GM23338 (cell line): ENCODE measurements around the gene ITPR2. TPM values are rescaled to one million over a fixed set of nuclear protein-coding genes. Genes with fewer than 3 reads are reported as not detected.

Source experiments
- ATAC-seq: fragments of 200-7000 bp; cut with Tn5 transposase; 3 replicates; pipeline ENCODE4 v1.9.1; 2020
- DNase-seq: peaks from one replicate; pipeline ENCODE4 v3.0.0-alpha.2; 2015; ENCODE audit warnings: low spot score
- H2AFZ ChIP-seq: fragments of 200-600 bp; sonication (generic); 2 replicates; pipeline ENCODE4 v1.8.0; 2016; ENCODE audit warnings: antibody characterized with exemption, mild to moderate bottlenecking, moderate library complexity
- H3F3A ChIP-seq: fragments of 200-600 bp; sonication (generic); replicated peaks from 2 replicates; pipeline ENCODE4 v1.8.0; 2017; ENCODE audit warnings: antibody characterized with exemption, mixed run types, low read depth
- H3K27ac ChIP-seq: fragments of 200-600 bp; sonication (generic); 2 replicates; pipeline ENCODE4 v1.6.1; 2016; ENCODE audit warnings: low read depth
- H3K27me3 ChIP-seq: fragments of 200-600 bp; sonication (generic); 2 replicates; pipeline ENCODE4 v1.8.0; 2016; ENCODE audit warnings: mild to moderate bottlenecking, mixed run types, moderate library complexity; ENCODE audit not compliant: insufficient read depth
- H3K36me3 ChIP-seq: fragments of 200-600 bp; sonication (generic); 2 replicates; pipeline ENCODE4 v1.8.0; 2016; ENCODE audit warnings: mild to moderate bottlenecking; ENCODE audit not compliant: insufficient read depth
- H3K4me1 ChIP-seq: fragments of 200-600 bp; sonication (generic); 2 replicates; pipeline ENCODE4 v1.8.0; 2016; ENCODE audit warnings: mild to moderate bottlenecking, moderate library complexity; ENCODE audit not compliant: insufficient read depth
- H3K4me2 ChIP-seq: fragments of 200-600 bp; sonication (generic); 2 replicates; pipeline ENCODE4 v1.7.1; 2017; ENCODE audit warnings: mixed run types
- H3K4me3 ChIP-seq: fragments of 200-600 bp; sonication (generic); 2 replicates; pipeline ENCODE4 v1.6.1; 2016; ENCODE audit warnings: mixed run types
- H3K79me2 ChIP-seq: fragments of 200-600 bp; sonication (generic); replicated peaks from 2 replicates; pipeline ENCODE4 v1.8.0; 2017; ENCODE audit warnings: mild to moderate bottlenecking; ENCODE audit not compliant: insufficient read depth
- H3K9me2 ChIP-seq: fragments of 200-600 bp; sonication (generic); 2 replicates; pipeline ENCODE4 v1.8.0; 2017; ENCODE audit not compliant: insufficient read depth
- H4K20me1 ChIP-seq: fragments of 200-600 bp; sonication (generic); replicated peaks from 2 replicates; pipeline ENCODE4 v1.8.0; 2017; ENCODE audit warnings: mild to moderate bottlenecking; ENCODE audit not compliant: insufficient read depth
- H3K27ac Mint-ChIP-seq: 2 replicates; pipeline ENCODE4 v1.8.0; 2020; ENCODE audit warnings: inconsistent platforms, mild to moderate bottlenecking, moderate library complexity, mixed read lengths
- H3K27me3 Mint-ChIP-seq: 3 replicates; pipeline ENCODE4 v1.8.0; 2022; ENCODE audit warnings: low read depth, mild to moderate bottlenecking, moderate library complexity, mixed read lengths, inconsistent platforms; ENCODE audit not compliant: insufficient read depth, poor library complexity
- H3K36me3 Mint-ChIP-seq: 3 replicates; pipeline ENCODE4 v1.8.0; 2021; ENCODE audit warnings: low read depth, mild to moderate bottlenecking, inconsistent platforms, moderate library complexity, mixed read lengths
- H3K4me1 Mint-ChIP-seq: 3 replicates; pipeline ENCODE4 v1.8.0; 2020; ENCODE audit warnings: mild to moderate bottlenecking, inconsistent platforms, mixed read lengths
- H3K4me3 Mint-ChIP-seq: 3 replicates; pipeline ENCODE4 v1.8.0; 2021; ENCODE audit warnings: moderate library complexity, mild to moderate bottlenecking, inconsistent platforms, mixed read lengths
- H3K9me3 Mint-ChIP-seq: 3 replicates; pipeline ENCODE4 v1.8.0; 2020; ENCODE audit warnings: moderate library complexity, mild to moderate bottlenecking, inconsistent platforms, mixed read lengths
- ETS1 ChIP-seq: IDR thresholded peaks from 2 replicates; pipeline ENCODE4 v1.6.1; 2016; ENCODE audit warnings: antibody characterized with exemption
- EZH2 ChIP-seq: fragments of 200-600 bp; sonication (generic); IDR thresholded peaks from one replicate; pipeline ENCODE4 v1.8.0; 2017; ENCODE audit warnings: antibody characterized with exemption, mild to moderate bottlenecking, low read depth; ENCODE audit not compliant: unreplicated experiment
- JUNB ChIP-seq: IDR thresholded peaks from one replicate; pipeline ENCODE4 v1.6.1; 2016; ENCODE audit warnings: antibody characterized with exemption; ENCODE audit not compliant: unreplicated experiment
- NANOG ChIP-seq: IDR thresholded peaks from 2 replicates; pipeline ENCODE4 v1.6.1; 2016; ENCODE audit warnings: antibody characterized with exemption, borderline replicate concordance
- POLR2AphosphoS5 ChIP-seq: IDR thresholded peaks from 2 replicates; pipeline ENCODE4 v1.6.1; 2016; ENCODE audit warnings: antibody characterized with exemption, low read depth
- REST ChIP-seq: IDR thresholded peaks from one replicate; pipeline ENCODE4 v1.6.1; 2018; ENCODE audit warnings: antibody characterized with exemption; ENCODE audit not compliant: unreplicated experiment
- ZNF114 ChIP-seq: fragments of 250-450 bp; sonication (Bioruptor Pico); IDR thresholded peaks from 2 replicates; pipeline ENCODE4 v1.5.0; 2020; ENCODE audit warnings: mild to moderate bottlenecking, moderate library complexity
- ZNF331 ChIP-seq: fragments of 250-450 bp; sonication (Bioruptor Pico); IDR thresholded peaks from 2 replicates; pipeline ENCODE4 v1.5.0; 2020; ENCODE audit warnings: low read depth, mild to moderate bottlenecking, moderate library complexity
- polyA plus RNA-seq: library from polyadenylated mRNA; unstranded; fragments of >200 nt; fragmentation: Nextera tagmentation; extraction: Ambion mirVana; gene quantifications from 2 replicates; pipeline ENCODE4 v1.2.1, GENCODE V29; 2016
- total RNA-seq: library from RNA; depleted of rRNA; stranded (reverse); fragments of >200 nt; shearing (Covaris generic); gene quantifications from 2 replicates; pipeline ENCODE4 v1.2.3, GENCODE V29; 2014
- TF ChIP-seq, protein P1 (sequence below): fragments of 250-450 bp; sonication (Bioruptor Pico); IDR thresholded peaks from 2 replicates; pipeline ENCODE4 v1.5.0; 2020; ENCODE audit warnings: mild to moderate bottlenecking, moderate library complexity
- TF ChIP-seq, protein P2 (sequence below), 2 experiments: fragments of 200-600 bp in 1 of 2; sonication (generic) in 1 of 2; conservative IDR thresholded peaks; 2 replicates each; pipeline versions ENCODE4 v1.5.1 to v1.6.1; 2016 to 2017; ENCODE audit warnings: antibody characterized with exemption in 2 of 2, low read depth in 2 of 2, mild to moderate bottlenecking in 2 of 2, moderate library complexity in 1 of 2

The ITPR2 gene
- total and polyA plus RNA-seq, 2 experiments from 2014 or later, result 44.5 to 65.2 TPM

- Histone ChIP-seq H3K4me1 (no peaks in the 10 kb centered on the region), H3K27me3 (no peaks in the 10 kb centered on the region), H3K4me2 (no peak overlapping the region), H3K79me2 (no peaks in the 10 kb centered on the region), H3F3A (no peaks in the 10 kb centered on the region), H3K9me2 (no peaks in the 10 kb centered on the region), H4K20me1 (no peaks in the 10 kb centered on the region), H3K27ac (no peak overlapping the region), H3K4me3 (no peak overlapping the region), H2AFZ (no peak overlapping the region), H3K36me3 (no peaks in the 10 kb centered on the region)
- Mint-ChIP-seq H3K36me3 (peaks cover 3% of the 10 kb centered on the region; the same call in 1 of the 3 replicates), H3K9me3 (0 out of 3 replicates have a peak, but pooled peaks cover 4% of the 10 kb centered on the region), H3K27me3 (no peaks in the 10 kb centered on the region), H3K4me1 (peaks cover 1% of the 10 kb centered on the region; the same call in 1 of the 3 replicates), H3K27ac (no peak overlapping the region), H3K4me3 (no peak overlapping the region)
- ATAC-seq, result no peak
- DNase-seq, result no peak
- TF ChIP-seq NANOG, result no peak
- no peak for TF ChIP-seq JUNB
- no peak for TF ChIP-seq REST
- no peak for TF ChIP-seq ETS1
- no peak for TF ChIP-seq EZH2
- no peak for TF ChIP-seq ZNF331
- no peak for TF ChIP-seq ZNF114 (CRISPR knock-in tag)
- no peak for TF ChIP-seq POLR2AphosphoS5
- TF ChIP-seq, protein P1, sequence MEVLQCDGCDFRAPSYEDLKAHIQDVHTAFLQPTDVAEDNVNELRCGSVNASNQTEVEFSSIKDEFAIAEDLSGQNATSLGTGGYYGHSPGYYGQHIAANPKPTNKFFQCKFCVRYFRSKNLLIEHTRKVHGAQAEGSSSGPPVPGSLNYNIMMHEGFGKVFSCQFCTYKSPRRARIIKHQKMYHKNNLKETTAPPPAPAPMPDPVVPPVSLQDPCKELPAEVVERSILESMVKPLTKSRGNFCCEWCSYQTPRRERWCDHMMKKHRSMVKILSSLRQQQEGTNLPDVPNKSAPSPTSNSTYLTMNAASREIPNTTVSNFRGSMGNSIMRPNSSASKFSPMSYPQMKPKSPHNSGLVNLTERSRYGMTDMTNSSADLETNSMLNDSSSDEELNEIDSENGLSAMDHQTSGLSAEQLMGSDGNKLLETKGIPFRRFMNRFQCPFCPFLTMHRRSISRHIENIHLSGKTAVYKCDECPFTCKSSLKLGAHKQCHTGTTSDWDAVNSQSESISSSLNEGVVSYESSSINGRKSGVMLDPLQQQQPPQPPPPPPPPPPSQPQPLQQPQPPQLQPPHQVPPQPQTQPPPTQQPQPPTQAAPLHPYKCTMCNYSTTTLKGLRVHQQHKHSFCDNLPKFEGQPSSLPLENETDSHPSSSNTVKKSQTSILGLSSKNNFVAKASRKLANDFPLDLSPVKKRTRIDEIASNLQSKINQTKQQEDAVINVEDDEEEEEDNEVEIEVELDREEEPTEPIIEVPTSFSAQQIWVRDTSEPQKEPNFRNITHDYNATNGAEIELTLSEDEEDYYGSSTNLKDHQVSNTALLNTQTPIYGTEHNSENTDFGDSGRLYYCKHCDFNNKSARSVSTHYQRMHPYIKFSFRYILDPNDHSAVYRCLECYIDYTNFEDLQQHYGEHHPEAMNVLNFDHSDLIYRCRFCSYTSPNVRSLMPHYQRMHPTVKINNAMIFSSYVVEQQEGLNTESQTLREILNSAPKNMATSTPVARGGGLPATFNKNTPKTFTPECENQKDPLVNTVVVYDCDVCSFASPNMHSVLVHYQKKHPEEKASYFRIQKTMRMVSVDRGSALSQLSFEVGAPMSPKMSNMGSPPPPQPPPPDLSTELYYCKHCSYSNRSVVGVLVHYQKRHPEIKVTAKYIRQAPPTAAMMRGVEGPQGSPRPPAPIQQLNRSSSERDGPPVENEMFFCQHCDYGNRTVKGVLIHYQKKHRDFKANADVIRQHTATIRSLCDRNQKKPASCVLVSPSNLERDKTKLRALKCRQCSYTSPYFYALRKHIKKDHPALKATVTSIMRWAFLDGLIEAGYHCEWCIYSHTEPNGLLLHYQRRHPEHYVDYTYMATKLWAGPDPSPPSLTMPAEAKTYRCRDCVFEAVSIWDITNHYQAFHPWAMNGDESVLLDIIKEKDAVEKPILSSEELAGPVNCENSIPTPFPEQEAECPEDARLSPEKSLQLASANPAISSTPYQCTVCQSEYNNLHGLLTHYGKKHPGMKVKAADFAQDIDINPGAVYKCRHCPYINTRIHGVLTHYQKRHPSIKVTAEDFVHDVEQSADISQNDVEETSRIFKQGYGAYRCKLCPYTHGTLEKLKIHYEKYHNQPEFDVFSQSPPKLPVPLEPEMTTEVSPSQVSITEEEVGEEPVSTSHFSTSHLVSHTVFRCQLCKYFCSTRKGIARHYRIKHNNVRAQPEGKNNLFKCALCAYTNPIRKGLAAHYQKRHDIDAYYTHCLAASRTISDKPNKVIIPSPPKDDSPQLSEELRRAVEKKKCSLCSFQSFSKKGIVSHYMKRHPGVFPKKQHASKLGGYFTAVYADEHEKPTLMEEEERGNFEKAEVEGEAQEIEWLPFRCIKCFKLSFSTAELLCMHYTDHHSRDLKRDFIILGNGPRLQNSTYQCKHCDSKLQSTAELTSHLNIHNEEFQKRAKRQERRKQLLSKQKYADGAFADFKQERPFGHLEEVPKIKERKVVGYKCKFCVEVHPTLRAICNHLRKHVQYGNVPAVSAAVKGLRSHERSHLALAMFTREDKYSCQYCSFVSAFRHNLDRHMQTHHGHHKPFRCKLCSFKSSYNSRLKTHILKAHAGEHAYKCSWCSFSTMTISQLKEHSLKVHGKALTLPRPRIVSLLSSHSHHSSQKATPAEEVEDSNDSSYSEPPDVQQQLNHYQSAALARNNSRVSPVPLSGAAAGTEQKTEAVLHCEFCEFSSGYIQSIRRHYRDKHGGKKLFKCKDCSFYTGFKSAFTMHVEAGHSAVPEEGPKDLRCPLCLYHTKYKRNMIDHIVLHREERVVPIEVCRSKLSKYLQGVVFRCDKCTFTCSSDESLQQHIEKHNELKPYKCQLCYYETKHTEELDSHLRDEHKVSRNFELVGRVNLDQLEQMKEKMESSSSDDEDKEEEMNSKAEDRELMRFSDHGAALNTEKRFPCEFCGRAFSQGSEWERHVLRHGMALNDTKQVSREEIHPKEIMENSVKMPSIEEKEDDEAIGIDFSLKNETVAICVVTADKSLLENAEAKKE (CRISPR knock-in tag), result no peak
- TF ChIP-seq, protein P2, sequence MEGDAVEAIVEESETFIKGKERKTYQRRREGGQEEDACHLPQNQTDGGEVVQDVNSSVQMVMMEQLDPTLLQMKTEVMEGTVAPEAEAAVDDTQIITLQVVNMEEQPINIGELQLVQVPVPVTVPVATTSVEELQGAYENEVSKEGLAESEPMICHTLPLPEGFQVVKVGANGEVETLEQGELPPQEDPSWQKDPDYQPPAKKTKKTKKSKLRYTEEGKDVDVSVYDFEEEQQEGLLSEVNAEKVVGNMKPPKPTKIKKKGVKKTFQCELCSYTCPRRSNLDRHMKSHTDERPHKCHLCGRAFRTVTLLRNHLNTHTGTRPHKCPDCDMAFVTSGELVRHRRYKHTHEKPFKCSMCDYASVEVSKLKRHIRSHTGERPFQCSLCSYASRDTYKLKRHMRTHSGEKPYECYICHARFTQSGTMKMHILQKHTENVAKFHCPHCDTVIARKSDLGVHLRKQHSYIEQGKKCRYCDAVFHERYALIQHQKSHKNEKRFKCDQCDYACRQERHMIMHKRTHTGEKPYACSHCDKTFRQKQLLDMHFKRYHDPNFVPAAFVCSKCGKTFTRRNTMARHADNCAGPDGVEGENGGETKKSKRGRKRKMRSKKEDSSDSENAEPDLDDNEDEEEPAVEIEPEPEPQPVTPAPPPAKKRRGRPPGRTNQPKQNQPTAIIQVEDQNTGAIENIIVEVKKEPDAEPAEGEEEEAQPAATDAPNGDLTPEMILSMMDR (conservative IDR thresholded peaks at IDR 0.05; ENCODE audit: low read depth in 2 of 2), result no peak
Observed at GRCh38 chr12:26361964-26362363, 471.0 kb downstream of the ITPR2 start.
